Lung (tissue), 12 donors: Measurements from ENCODE around the gene PTPRG. TPM values are rescaled to one million over a fixed set of nuclear protein-coding genes. Genes with fewer than 3 reads are reported as not detected.

Experiments
- ATAC-seq: fragments of 200-7000 bp; cut with Tn5 transposase; one replicate; pipeline ENCODE4 v1.9.1; 2020; ENCODE audit warnings: moderate number of reproducible peaks; ENCODE audit not compliant: insufficient read depth, low FRiP score
- DNase-seq, 3 donors: peaks; one replicate each; pipeline ENCODE4 v3.0.0-alpha.2; 2013 to 2017
- H3K27ac ChIP-seq, 2 donors: one replicate each; pipeline ENCODE4 v1.5.1; 2013; ENCODE audit warnings: mild to moderate bottlenecking in 2 of 2, moderate library complexity in 2 of 2, control low read depth in 1 of 2, inconsistent platforms in 1 of 2, low read depth in 1 of 2, low read length in 1 of 2
- H3K27me3 ChIP-seq, 3 donors: one replicate each; pipeline ENCODE4 v1.5.1; 2013; ENCODE audit warnings: low read length in 2 of 3; ENCODE audit not compliant: control insufficient read depth in 3 of 3, insufficient read depth in 3 of 3
- H3K36me3 ChIP-seq, 4 donors: one replicate each; pipeline ENCODE4 v1.5.1; 2013; ENCODE audit warnings: low read length in 4 of 4, mild to moderate bottlenecking in 1 of 4, moderate library complexity in 1 of 4; ENCODE audit not compliant: control insufficient read depth in 4 of 4, insufficient read depth in 4 of 4
- H3K4me1 ChIP-seq, 5 donors: one replicate each; pipeline ENCODE4 v1.5.1; 2013; ENCODE audit warnings: low read length in 5 of 5, mild to moderate bottlenecking in 2 of 5, moderate library complexity in 1 of 5; ENCODE audit not compliant: control insufficient read depth in 5 of 5, insufficient read depth in 5 of 5
- H3K4me3 ChIP-seq: one replicate; pipeline ENCODE4 v1.5.1; 2013; ENCODE audit warnings: mild to moderate bottlenecking, control low read depth, moderate library complexity
- H3K9ac ChIP-seq, 2 donors: one replicate each; pipeline ENCODE4 v1.5.1; 2013; ENCODE audit warnings: low read length in 2 of 2, control low read depth in 1 of 2; ENCODE audit not compliant: insufficient read depth in 1 of 2
- H3K9me3 ChIP-seq, 4 donors: one replicate each; pipeline ENCODE4 v1.5.1; 2013; ENCODE audit warnings: low read length in 3 of 4, mild to moderate bottlenecking in 1 of 4, moderate library complexity in 1 of 4; ENCODE audit not compliant: control insufficient read depth in 4 of 4, insufficient read depth in 3 of 4
- WGBS, 2 donors: extraction: QIAGEN DNeasy Blood & Tissue Kit; methylation state at CpG; one replicate each; pipeline ENCODE4 v1.1.7; 2013; 5-methylcytosine and 5-hydroxymethylcytosine counted together
- polyA plus RNA-seq, 2 donors: library from polyadenylated mRNA; stranded (reverse); fragments of 200-250 nt; gene quantifications; one replicate each; pipeline ENCODE4 v1.2.1, GENCODE V29; 2013
- total RNA-seq, 2 donors: library from RNA; depleted of rRNA in 1 of 2; stranded (reverse); fragments of >200 nt in 1 of 2; gene quantifications; one replicate each; pipeline ENCODE4 v1.2.1, GENCODE V29; 2014 to 2021
- TF ChIP-seq, protein P1 (sequence below): IDR thresholded peaks from 2 replicates; pipeline ENCODE4 v1.5.1; 2012; ENCODE audit warnings: mild to moderate bottlenecking; ENCODE audit errors: control extremely low read depth, extremely low read depth
- donor health status: control.
- donor health status: control.
- donor health status: Bipolar disorder and iron deficiency.
- donor health status: healthy.
- donor health status: DM: yes; HTN: yes; CAD: no.

Gene PTPRG
- total and polyA plus RNA-seq, 4 donors, result 8.5 to 131 (median 75.9) TPM

DNA sequence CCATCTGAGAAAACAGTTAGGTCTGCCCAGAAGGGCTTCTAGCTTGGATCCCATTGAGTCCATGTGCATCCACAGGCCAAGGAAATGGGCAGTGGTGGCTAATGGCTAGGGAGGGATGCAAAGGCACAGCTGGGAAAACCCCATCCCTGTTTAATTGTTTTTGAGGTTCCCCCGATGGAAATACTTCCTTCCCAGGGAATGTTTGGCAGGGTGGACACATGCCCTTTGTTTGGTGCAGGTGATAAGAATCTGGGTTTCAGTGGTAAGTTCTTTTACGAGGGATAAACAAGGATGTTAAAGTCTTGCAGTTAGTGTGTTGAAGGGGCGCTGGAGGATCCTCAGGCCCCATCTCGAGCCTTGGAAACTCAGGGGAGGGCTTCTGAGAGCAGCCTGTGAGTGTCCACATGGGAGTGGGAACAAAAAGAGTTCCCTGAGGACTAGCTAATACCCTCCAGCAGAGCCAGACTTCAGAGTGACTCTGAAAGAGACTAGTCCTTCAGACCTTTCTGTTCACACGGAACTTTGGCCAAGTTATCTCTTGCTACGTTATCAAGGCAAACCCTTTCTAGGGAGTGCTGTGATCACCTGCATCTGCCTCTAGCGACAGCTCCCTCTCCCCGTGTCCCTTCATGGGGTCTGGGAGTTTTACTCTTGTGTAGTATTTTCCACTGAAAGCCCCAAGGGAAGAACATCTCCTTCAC is 17.4 kb downstream of the PTPRG start:
- no peaks in the 10 kb centered on the region for H3K36me3 ChIP-seq
- no peak overlapping the region for H3K27ac ChIP-seq
- ATAC-seq (no peak), DNase-seq (no peak)
- H3K4me3 ChIP-seq, result no peak overlapping the region
- 65 to 75% methylated on average over 8 of the region's 8 CpGs for WGBS, 2 donors
- H3K9me3 ChIP-seq, result peaks cover 0 to 2% (median 0%) of the 10 kb centered on the region in 4 donors
- H3K27me3 ChIP-seq, result no peaks in the 10 kb centered on the region
- H3K9ac ChIP-seq, result no peak overlapping the region
- H3K4me1 ChIP-seq, result peaks cover 0 to 44% (median 2%) of the 10 kb centered on the region in 5 donors
- TF ChIP-seq, protein P1, sequence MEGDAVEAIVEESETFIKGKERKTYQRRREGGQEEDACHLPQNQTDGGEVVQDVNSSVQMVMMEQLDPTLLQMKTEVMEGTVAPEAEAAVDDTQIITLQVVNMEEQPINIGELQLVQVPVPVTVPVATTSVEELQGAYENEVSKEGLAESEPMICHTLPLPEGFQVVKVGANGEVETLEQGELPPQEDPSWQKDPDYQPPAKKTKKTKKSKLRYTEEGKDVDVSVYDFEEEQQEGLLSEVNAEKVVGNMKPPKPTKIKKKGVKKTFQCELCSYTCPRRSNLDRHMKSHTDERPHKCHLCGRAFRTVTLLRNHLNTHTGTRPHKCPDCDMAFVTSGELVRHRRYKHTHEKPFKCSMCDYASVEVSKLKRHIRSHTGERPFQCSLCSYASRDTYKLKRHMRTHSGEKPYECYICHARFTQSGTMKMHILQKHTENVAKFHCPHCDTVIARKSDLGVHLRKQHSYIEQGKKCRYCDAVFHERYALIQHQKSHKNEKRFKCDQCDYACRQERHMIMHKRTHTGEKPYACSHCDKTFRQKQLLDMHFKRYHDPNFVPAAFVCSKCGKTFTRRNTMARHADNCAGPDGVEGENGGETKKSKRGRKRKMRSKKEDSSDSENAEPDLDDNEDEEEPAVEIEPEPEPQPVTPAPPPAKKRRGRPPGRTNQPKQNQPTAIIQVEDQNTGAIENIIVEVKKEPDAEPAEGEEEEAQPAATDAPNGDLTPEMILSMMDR, result no peak

DNA sequence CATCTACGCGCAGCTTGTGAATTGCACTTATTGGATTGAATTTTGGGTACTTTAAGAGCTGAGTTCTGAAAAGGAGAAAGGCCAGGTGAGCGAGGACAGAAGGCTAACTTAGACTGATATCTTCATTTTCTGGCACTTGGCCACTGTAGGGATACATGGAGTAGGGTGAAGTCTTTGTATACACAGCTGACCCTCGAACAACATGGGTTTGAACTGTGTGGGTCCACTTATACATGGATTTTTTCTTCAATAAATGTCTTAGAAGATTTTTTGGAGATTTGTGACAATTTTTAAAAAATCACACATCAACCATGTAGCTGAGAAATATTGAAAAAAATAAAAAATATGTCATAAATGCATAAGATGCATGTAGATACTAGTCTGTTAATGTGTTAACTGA is 18.3 kb downstream of the PTPRG start:
- Histone ChIP-seq H3K9ac (no peak overlapping the region), H3K27ac (no peak overlapping the region), H3K4me1 (peaks cover 0 to 44% (median 7%) of the 10 kb centered on the region in 5 donors), H3K27me3 (no peaks in the 10 kb centered on the region), H3K4me3 (no peak overlapping the region), H3K9me3 (no peaks in the 10 kb centered on the region), H3K36me3 (no peaks in the 10 kb centered on the region)
- TF ChIP-seq, protein P1, result no peak
- DNase-seq (no peak), ATAC-seq (no peak)
- WGBS, 2 donors, result 94% methylated on average over 4 of the region's 4 CpGs

DNA sequence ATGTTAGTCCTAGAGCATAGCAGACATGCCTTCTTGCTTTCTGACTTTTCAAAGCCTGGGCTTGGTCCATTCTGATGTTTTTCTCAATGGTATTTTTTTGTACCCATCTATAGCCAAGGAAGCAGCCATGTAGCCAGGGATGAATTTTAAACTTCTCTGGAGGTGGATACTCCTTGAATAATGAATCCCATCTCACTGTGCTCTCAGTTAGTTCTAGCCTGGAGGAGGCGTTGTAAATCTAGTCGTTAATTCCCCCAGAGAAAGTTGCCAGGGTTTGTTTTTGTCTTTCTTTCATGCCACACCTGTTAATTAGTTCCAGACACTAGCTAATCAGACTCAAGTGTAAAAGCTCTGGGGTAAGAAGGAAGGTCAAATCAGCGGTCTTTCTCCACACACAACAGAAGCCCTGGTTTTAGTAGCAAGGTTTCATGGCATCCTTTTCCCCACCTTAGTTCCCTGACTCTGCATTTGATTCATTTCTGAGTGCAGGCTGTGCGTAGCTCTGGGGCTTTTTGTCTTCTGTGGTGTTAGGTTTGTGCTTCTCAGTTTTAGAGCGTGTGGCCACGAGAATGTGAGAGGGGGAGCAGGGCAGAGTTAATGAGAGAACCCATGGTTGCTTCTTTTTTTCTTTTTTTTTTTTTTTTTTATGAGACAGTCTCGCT is 19.7 kb downstream of the PTPRG start:
- TF ChIP-seq, protein P1, result no peak
- H3K27me3 ChIP-seq, result no peaks in the 10 kb centered on the region
- ATAC-seq (no peak), DNase-seq (no peak)
- no peak overlapping the region for H3K27ac ChIP-seq
- H3K4me1 ChIP-seq, result peaks cover 0 to 44% (median 6%) of the 10 kb centered on the region in 5 donors
- H3K9ac ChIP-seq, result no peak overlapping the region
- H3K36me3 ChIP-seq, result no peaks in the 10 kb centered on the region
- no peak overlapping the region for H3K4me3 ChIP-seq
- WGBS, 2 donors, result 82 to 90% methylated on average over 7 of the region's 7 CpGs
- no peaks in the 10 kb centered on the region for H3K9me3 ChIP-seq
